ENCODE measurements around the gene INAVA. TPM values are rescaled to one million over a fixed set of nuclear protein-coding genes. Genes with fewer than 3 reads are reported as not detected.

INAVA gene
- total and polyA plus RNA-seq, 11 donors, result 0.07 to 0.43 (median 0.11) TPM; not detected in 4

- WGBS, 4 donors, result 35 to 46% (median 37%) methylated on average over 11 of the region's 11 CpGs
- Histone ChIP-seq H3K36me3 (peaks cover 0 to 16% (median 11%) of the 10 kb centered on the region in 9 donors), H3K4me1 (peaks cover 0 to 3% (median 0%) of the 10 kb centered on the region in 12 donors), H3K9me3 (no peaks in the 10 kb centered on the region), H3K4me3 (no peak overlapping the region), H3K27ac (no peak overlapping the region), H3K27me3 (peaks cover 0 to 34% (median 14%) of the 10 kb centered on the region in 9 donors)
- no peak for TF ChIP-seq POLR2A (IDR thresholded peaks at IDR 0.05)
- TF ChIP-seq, protein P1, sequence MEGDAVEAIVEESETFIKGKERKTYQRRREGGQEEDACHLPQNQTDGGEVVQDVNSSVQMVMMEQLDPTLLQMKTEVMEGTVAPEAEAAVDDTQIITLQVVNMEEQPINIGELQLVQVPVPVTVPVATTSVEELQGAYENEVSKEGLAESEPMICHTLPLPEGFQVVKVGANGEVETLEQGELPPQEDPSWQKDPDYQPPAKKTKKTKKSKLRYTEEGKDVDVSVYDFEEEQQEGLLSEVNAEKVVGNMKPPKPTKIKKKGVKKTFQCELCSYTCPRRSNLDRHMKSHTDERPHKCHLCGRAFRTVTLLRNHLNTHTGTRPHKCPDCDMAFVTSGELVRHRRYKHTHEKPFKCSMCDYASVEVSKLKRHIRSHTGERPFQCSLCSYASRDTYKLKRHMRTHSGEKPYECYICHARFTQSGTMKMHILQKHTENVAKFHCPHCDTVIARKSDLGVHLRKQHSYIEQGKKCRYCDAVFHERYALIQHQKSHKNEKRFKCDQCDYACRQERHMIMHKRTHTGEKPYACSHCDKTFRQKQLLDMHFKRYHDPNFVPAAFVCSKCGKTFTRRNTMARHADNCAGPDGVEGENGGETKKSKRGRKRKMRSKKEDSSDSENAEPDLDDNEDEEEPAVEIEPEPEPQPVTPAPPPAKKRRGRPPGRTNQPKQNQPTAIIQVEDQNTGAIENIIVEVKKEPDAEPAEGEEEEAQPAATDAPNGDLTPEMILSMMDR (IDR thresholded peaks at IDR 0.05), result no peak
- ATAC-seq (peak in 3 of 4 donors; percentile 16 to 27 (median 24)), DNase-seq (no peak)
- intact Hi-C loops (cut with DNase I), result loop anchor here in 1 of 10 donors (10.0 kb wide), 1 partner anchor 178 kb away; no protein-coding TSS in a partner anchor
Measured at GRCh38 chr1:200867018-200867811, 27.5 kb upstream of the INAVA start.

DNA sequence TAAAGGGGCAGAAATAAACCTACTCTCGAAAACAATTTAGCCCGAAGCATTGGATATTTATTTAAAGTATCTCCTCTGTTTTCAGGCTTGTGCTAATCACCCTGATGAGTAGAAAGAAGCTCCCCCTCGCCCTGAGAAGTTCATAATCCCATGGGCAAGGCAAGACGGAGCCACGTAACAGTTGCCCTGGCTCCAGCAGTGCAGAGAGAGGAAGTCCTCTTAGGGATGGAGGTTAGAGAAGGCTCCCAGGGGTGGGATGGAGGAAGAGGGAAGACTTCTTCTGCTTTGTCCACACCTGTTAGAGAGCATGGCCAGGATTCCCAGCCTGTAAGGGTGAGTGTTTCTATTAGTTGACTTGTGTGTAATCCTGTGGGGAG is 25.3 kb upstream of the INAVA start:
- Histone ChIP-seq H3K4me1 (peaks cover 3 to 15% (median 11%) of the 10 kb centered on the region in 12 donors), H3K27ac (no peak overlapping the region), H3K9me3 (no peaks in the 10 kb centered on the region), H3K4me3 (no peak overlapping the region), H3K27me3 (peaks cover 18 to 56% (median 35%) of the 10 kb centered on the region in 9 donors), H3K36me3 (no peaks in the 10 kb centered on the region)
- DNase-seq (no peak), ATAC-seq (no peak)
- 70 to 80% (median 74%) methylated on average over 5 of the region's 5 CpGs for WGBS, 4 donors
- TF ChIP-seq, protein P1 (IDR thresholded peaks at IDR 0.05), result no peak
- TF ChIP-seq POLR2A (IDR thresholded peaks at IDR 0.05), result no peak
- intact Hi-C loops (cut with DNase I), result loop anchor here in 1 of 10 donors (10.0 kb wide), 1 partner anchor 175 kb away; no protein-coding TSS in a partner anchor

DNA sequence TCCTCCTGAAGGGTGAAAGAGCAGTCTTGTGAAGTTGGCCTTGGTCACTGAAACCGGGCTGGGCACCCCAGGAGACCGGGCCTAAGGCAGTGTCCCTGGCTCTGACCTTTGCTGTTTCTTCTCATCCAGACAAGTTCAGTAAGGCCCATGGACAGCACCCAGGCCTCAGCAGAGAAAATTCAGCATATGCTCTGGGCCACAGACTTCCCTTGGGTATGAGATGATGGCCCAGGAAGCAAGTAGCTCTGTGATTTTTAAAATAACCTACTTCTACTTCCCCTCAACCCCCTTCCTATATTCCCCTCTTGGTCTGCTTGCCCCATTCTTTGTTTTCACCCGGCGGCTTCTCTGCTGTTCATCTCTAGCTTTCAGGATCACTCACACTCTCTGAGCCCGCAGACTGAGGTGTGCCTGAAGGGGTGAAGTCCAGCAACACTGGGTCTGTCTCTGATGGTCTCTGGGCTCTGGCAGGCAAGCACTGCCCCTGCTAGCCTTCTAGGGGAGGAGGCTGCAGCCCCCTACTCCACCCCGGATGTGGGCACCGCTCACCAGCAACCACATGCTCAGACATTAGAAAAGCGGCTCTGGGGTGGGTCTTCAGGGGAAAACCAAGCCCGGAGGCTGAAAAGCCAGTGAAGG is 24.8 kb upstream of the INAVA start:
- Histone ChIP-seq H3K4me3 (no peak overlapping the region), H3K27me3 (peaks cover 18 to 61% (median 39%) of the 10 kb centered on the region in 9 donors), H3K27ac (no peak overlapping the region), H3K36me3 (no peaks in the 10 kb centered on the region), H3K4me1 (peaks cover 3 to 15% (median 11%) of the 10 kb centered on the region in 12 donors), H3K9me3 (no peaks in the 10 kb centered on the region)
- no peak for TF ChIP-seq POLR2A (IDR thresholded peaks at IDR 0.05)
- TF ChIP-seq, protein P1 (IDR thresholded peaks at IDR 0.05), result no peak
- 85 to 93% (median 91%) methylated on average over 5 to 9 of the region's 9 CpGs for WGBS, 4 donors
- DNase-seq (no peak), ATAC-seq (no peak)
- intact Hi-C loops (cut with DNase I), result loop anchor here in 1 of 10 donors (10.0 kb wide), 1 partner anchor 175 kb away; no protein-coding TSS in a partner anchor

Data from heart left ventricle (tissue), 16 donors.